GM23338 (cell line): ENCODE results near the gene NFAT5. TPM values are rescaled to one million over a fixed set of nuclear protein-coding genes. Genes with fewer than 3 reads are reported as not detected.
A peak's percentile ranks its signal among the peaks of the same experiment; 100 is the strongest.
"Not testable (repeated sequence)": the region's sequence is repeated elsewhere in the genome, so short reads cannot be mapped to it uniquely, and the experiment has no call there.

Source experiments
- ATAC-seq: fragments of 200-7000 bp; cut with Tn5 transposase; 3 replicates; pipeline ENCODE4 v1.9.1; 2020
- DNase-seq: peaks from one replicate; pipeline ENCODE4 v3.0.0-alpha.2; 2015; ENCODE audit warnings: low spot score
- H2AFZ ChIP-seq: fragments of 200-600 bp; sonication (generic); 2 replicates; pipeline ENCODE4 v1.8.0; 2016; ENCODE audit warnings: antibody characterized with exemption, mild to moderate bottlenecking, moderate library complexity
- H3F3A ChIP-seq: fragments of 200-600 bp; sonication (generic); replicated peaks from 2 replicates; pipeline ENCODE4 v1.8.0; 2017; ENCODE audit warnings: antibody characterized with exemption, mixed run types, low read depth
- H3K27ac ChIP-seq: fragments of 200-600 bp; sonication (generic); 2 replicates; pipeline ENCODE4 v1.6.1; 2016; ENCODE audit warnings: low read depth
- H3K27me3 ChIP-seq: fragments of 200-600 bp; sonication (generic); 2 replicates; pipeline ENCODE4 v1.8.0; 2016; ENCODE audit warnings: mild to moderate bottlenecking, mixed run types, moderate library complexity; ENCODE audit not compliant: insufficient read depth
- H3K36me3 ChIP-seq: fragments of 200-600 bp; sonication (generic); 2 replicates; pipeline ENCODE4 v1.8.0; 2016; ENCODE audit warnings: mild to moderate bottlenecking; ENCODE audit not compliant: insufficient read depth
- H3K4me1 ChIP-seq: fragments of 200-600 bp; sonication (generic); 2 replicates; pipeline ENCODE4 v1.8.0; 2016; ENCODE audit warnings: mild to moderate bottlenecking, moderate library complexity; ENCODE audit not compliant: insufficient read depth
- H3K4me2 ChIP-seq: fragments of 200-600 bp; sonication (generic); 2 replicates; pipeline ENCODE4 v1.7.1; 2017; ENCODE audit warnings: mixed run types
- H3K4me3 ChIP-seq: fragments of 200-600 bp; sonication (generic); 2 replicates; pipeline ENCODE4 v1.6.1; 2016; ENCODE audit warnings: mixed run types
- H3K79me2 ChIP-seq: fragments of 200-600 bp; sonication (generic); replicated peaks from 2 replicates; pipeline ENCODE4 v1.8.0; 2017; ENCODE audit warnings: mild to moderate bottlenecking; ENCODE audit not compliant: insufficient read depth
- H3K9me2 ChIP-seq: fragments of 200-600 bp; sonication (generic); 2 replicates; pipeline ENCODE4 v1.8.0; 2017; ENCODE audit not compliant: insufficient read depth
- H4K20me1 ChIP-seq: fragments of 200-600 bp; sonication (generic); replicated peaks from 2 replicates; pipeline ENCODE4 v1.8.0; 2017; ENCODE audit warnings: mild to moderate bottlenecking; ENCODE audit not compliant: insufficient read depth
- H3K27ac Mint-ChIP-seq: 2 replicates; pipeline ENCODE4 v1.8.0; 2020; ENCODE audit warnings: inconsistent platforms, mild to moderate bottlenecking, moderate library complexity, mixed read lengths
- H3K27me3 Mint-ChIP-seq: 3 replicates; pipeline ENCODE4 v1.8.0; 2022; ENCODE audit warnings: low read depth, mild to moderate bottlenecking, moderate library complexity, mixed read lengths, inconsistent platforms; ENCODE audit not compliant: insufficient read depth, poor library complexity
- H3K36me3 Mint-ChIP-seq: 3 replicates; pipeline ENCODE4 v1.8.0; 2021; ENCODE audit warnings: low read depth, mild to moderate bottlenecking, inconsistent platforms, moderate library complexity, mixed read lengths
- H3K4me1 Mint-ChIP-seq: 3 replicates; pipeline ENCODE4 v1.8.0; 2020; ENCODE audit warnings: mild to moderate bottlenecking, inconsistent platforms, mixed read lengths
- H3K4me3 Mint-ChIP-seq: 3 replicates; pipeline ENCODE4 v1.8.0; 2021; ENCODE audit warnings: moderate library complexity, mild to moderate bottlenecking, inconsistent platforms, mixed read lengths
- H3K9me3 Mint-ChIP-seq: 3 replicates; pipeline ENCODE4 v1.8.0; 2020; ENCODE audit warnings: moderate library complexity, mild to moderate bottlenecking, inconsistent platforms, mixed read lengths
- CREB1 ChIP-seq: fragments of 250-450 bp; sonication (Bioruptor Pico); IDR thresholded peaks from 2 replicates; pipeline ENCODE4 v1.5.0; 2020; ENCODE audit warnings: low read depth, mild to moderate bottlenecking, moderate library complexity
- EZH2 ChIP-seq: fragments of 200-600 bp; sonication (generic); IDR thresholded peaks from one replicate; pipeline ENCODE4 v1.8.0; 2017; ENCODE audit warnings: antibody characterized with exemption, mild to moderate bottlenecking, low read depth; ENCODE audit not compliant: unreplicated experiment
- EZH2phosphoT487 ChIP-seq: fragments of 200-600 bp; sonication (generic); IDR thresholded peaks from one replicate; pipeline ENCODE4 v1.8.1; 2018; ENCODE audit warnings: antibody characterized with exemption; ENCODE audit not compliant: unreplicated experiment
- JUNB ChIP-seq: IDR thresholded peaks from one replicate; pipeline ENCODE4 v1.6.1; 2016; ENCODE audit warnings: antibody characterized with exemption; ENCODE audit not compliant: unreplicated experiment
- NANOG ChIP-seq: IDR thresholded peaks from 2 replicates; pipeline ENCODE4 v1.6.1; 2016; ENCODE audit warnings: antibody characterized with exemption, borderline replicate concordance
- POLR2AphosphoS5 ChIP-seq: IDR thresholded peaks from 2 replicates; pipeline ENCODE4 v1.6.1; 2016; ENCODE audit warnings: antibody characterized with exemption, low read depth
- ZNF114 ChIP-seq: fragments of 250-450 bp; sonication (Bioruptor Pico); IDR thresholded peaks from 2 replicates; pipeline ENCODE4 v1.5.0; 2020; ENCODE audit warnings: mild to moderate bottlenecking, moderate library complexity
- ZNF331 ChIP-seq: fragments of 250-450 bp; sonication (Bioruptor Pico); IDR thresholded peaks from 2 replicates; pipeline ENCODE4 v1.5.0; 2020; ENCODE audit warnings: low read depth, mild to moderate bottlenecking, moderate library complexity
- polyA plus RNA-seq: library from polyadenylated mRNA; unstranded; fragments of >200 nt; fragmentation: Nextera tagmentation; extraction: Ambion mirVana; gene quantifications from 2 replicates; pipeline ENCODE4 v1.2.1, GENCODE V29; 2016
- total RNA-seq: library from RNA; depleted of rRNA; stranded (reverse); fragments of >200 nt; shearing (Covaris generic); gene quantifications from 2 replicates; pipeline ENCODE4 v1.2.3, GENCODE V29; 2014
- TF ChIP-seq, protein P1 (sequence below): IDR thresholded peaks from one replicate; pipeline ENCODE4 v1.6.1; 2018; ENCODE audit warnings: antibody characterized with exemption; ENCODE audit not compliant: unreplicated experiment
- TF ChIP-seq, protein P2 (sequence below): fragments of 250-450 bp; sonication (Bioruptor Pico); IDR thresholded peaks from 2 replicates; pipeline ENCODE4 v1.5.0; 2020; ENCODE audit warnings: mild to moderate bottlenecking, moderate library complexity
- TF ChIP-seq, protein P3 (sequence below), 2 experiments: fragments of 200-600 bp in 1 of 2; sonication (generic) in 1 of 2; conservative IDR thresholded peaks; 2 replicates each; pipeline versions ENCODE4 v1.5.1 to v1.6.1; 2016 to 2017; ENCODE audit warnings: antibody characterized with exemption in 2 of 2, low read depth in 2 of 2, mild to moderate bottlenecking in 2 of 2, moderate library complexity in 1 of 2

NFAT5 gene
- total and polyA plus RNA-seq, 2 experiments from 2014 or later, result 10.6 to 27.0 TPM

DNA sequence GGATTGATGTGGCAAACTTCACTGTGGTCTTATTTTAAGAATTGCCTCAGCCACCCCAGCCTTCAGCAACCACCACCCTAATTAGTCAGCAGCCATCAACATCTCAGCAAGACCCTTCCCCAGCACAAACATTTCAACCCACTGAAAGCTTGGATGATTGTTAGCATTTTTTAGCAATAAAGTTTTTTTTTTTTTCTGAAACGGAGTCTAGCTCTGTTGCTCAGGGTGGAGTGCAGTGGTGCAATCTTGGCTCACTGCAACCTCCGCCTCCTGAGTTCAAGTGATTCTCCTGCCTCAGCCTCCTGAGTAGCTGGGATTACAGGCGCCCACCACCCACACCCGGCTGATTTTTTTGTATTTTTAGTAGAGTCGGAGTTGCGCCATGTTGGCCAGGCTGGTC is 19.1 kb upstream of the NFAT5 start:
- H3K27me3 Mint-ChIP-seq, ATAC-seq, H4K20me1 ChIP-seq, H3K27me3 ChIP-seq, H3K36me3 Mint-ChIP-seq, H3F3A ChIP-seq, H3K4me3 Mint-ChIP-seq, DNase-seq, H3K27ac ChIP-seq, H3K4me2 ChIP-seq, H3K4me1 ChIP-seq, H3K36me3 ChIP-seq, H3K9me3 Mint-ChIP-seq, H3K4me1 Mint-ChIP-seq, H3K4me3 ChIP-seq, H3K27ac Mint-ChIP-seq, H3K79me2 ChIP-seq, H3K9me2 ChIP-seq: not testable (repeated sequence)
- H2AFZ ChIP-seq, result peak overlapping the region; percentile 84

DNA sequence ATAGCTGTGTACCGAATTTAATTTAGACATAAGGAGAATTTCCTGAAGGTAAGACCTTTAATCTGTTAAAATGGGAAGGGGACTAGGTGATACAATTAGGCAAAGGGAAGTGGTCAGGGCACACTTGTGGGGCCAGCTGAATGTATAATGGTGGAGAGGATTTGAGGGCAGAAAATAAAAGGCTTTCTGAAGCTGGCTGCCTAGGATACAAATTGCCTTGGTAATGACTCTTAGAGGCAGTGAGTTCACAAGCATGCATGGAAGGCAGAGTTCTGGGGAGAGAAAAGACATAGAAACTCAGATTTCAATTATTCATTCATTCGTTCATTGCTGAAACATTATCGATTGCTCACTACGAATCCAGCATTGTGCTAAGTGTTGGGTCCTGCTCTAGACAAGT is 12.4 kb upstream of the NFAT5 start:
- no peak overlapping the region for H2AFZ ChIP-seq
- Mint-ChIP-seq H3K4me3 (no peak overlapping the region), H3K9me3 (peaks cover 3% of the 10 kb centered on the region; the same call in 1 of the 3 replicates), H3K27me3 (peaks cover 3% of the 10 kb centered on the region), H3K27ac (no peak overlapping the region), H3K4me1 (peaks cover 6% of the 10 kb centered on the region; the same call in 2 of the 3 replicates), H3K36me3 (no peaks in the 10 kb centered on the region)
- TF ChIP-seq CREB1 (no peak), ZNF331 (CRISPR knock-in tag) (no peak), EZH2phosphoT487 (no peak), POLR2AphosphoS5 (no peak), NANOG (no peak), ZNF114 (CRISPR knock-in tag) (no peak), EZH2 (no peak), JUNB (no peak)
- TF ChIP-seq, protein P1, sequence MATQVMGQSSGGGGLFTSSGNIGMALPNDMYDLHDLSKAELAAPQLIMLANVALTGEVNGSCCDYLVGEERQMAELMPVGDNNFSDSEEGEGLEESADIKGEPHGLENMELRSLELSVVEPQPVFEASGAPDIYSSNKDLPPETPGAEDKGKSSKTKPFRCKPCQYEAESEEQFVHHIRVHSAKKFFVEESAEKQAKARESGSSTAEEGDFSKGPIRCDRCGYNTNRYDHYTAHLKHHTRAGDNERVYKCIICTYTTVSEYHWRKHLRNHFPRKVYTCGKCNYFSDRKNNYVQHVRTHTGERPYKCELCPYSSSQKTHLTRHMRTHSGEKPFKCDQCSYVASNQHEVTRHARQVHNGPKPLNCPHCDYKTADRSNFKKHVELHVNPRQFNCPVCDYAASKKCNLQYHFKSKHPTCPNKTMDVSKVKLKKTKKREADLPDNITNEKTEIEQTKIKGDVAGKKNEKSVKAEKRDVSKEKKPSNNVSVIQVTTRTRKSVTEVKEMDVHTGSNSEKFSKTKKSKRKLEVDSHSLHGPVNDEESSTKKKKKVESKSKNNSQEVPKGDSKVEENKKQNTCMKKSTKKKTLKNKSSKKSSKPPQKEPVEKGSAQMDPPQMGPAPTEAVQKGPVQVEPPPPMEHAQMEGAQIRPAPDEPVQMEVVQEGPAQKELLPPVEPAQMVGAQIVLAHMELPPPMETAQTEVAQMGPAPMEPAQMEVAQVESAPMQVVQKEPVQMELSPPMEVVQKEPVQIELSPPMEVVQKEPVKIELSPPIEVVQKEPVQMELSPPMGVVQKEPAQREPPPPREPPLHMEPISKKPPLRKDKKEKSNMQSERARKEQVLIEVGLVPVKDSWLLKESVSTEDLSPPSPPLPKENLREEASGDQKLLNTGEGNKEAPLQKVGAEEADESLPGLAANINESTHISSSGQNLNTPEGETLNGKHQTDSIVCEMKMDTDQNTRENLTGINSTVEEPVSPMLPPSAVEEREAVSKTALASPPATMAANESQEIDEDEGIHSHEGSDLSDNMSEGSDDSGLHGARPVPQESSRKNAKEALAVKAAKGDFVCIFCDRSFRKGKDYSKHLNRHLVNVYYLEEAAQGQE, result no peak
- TF ChIP-seq, protein P2, sequence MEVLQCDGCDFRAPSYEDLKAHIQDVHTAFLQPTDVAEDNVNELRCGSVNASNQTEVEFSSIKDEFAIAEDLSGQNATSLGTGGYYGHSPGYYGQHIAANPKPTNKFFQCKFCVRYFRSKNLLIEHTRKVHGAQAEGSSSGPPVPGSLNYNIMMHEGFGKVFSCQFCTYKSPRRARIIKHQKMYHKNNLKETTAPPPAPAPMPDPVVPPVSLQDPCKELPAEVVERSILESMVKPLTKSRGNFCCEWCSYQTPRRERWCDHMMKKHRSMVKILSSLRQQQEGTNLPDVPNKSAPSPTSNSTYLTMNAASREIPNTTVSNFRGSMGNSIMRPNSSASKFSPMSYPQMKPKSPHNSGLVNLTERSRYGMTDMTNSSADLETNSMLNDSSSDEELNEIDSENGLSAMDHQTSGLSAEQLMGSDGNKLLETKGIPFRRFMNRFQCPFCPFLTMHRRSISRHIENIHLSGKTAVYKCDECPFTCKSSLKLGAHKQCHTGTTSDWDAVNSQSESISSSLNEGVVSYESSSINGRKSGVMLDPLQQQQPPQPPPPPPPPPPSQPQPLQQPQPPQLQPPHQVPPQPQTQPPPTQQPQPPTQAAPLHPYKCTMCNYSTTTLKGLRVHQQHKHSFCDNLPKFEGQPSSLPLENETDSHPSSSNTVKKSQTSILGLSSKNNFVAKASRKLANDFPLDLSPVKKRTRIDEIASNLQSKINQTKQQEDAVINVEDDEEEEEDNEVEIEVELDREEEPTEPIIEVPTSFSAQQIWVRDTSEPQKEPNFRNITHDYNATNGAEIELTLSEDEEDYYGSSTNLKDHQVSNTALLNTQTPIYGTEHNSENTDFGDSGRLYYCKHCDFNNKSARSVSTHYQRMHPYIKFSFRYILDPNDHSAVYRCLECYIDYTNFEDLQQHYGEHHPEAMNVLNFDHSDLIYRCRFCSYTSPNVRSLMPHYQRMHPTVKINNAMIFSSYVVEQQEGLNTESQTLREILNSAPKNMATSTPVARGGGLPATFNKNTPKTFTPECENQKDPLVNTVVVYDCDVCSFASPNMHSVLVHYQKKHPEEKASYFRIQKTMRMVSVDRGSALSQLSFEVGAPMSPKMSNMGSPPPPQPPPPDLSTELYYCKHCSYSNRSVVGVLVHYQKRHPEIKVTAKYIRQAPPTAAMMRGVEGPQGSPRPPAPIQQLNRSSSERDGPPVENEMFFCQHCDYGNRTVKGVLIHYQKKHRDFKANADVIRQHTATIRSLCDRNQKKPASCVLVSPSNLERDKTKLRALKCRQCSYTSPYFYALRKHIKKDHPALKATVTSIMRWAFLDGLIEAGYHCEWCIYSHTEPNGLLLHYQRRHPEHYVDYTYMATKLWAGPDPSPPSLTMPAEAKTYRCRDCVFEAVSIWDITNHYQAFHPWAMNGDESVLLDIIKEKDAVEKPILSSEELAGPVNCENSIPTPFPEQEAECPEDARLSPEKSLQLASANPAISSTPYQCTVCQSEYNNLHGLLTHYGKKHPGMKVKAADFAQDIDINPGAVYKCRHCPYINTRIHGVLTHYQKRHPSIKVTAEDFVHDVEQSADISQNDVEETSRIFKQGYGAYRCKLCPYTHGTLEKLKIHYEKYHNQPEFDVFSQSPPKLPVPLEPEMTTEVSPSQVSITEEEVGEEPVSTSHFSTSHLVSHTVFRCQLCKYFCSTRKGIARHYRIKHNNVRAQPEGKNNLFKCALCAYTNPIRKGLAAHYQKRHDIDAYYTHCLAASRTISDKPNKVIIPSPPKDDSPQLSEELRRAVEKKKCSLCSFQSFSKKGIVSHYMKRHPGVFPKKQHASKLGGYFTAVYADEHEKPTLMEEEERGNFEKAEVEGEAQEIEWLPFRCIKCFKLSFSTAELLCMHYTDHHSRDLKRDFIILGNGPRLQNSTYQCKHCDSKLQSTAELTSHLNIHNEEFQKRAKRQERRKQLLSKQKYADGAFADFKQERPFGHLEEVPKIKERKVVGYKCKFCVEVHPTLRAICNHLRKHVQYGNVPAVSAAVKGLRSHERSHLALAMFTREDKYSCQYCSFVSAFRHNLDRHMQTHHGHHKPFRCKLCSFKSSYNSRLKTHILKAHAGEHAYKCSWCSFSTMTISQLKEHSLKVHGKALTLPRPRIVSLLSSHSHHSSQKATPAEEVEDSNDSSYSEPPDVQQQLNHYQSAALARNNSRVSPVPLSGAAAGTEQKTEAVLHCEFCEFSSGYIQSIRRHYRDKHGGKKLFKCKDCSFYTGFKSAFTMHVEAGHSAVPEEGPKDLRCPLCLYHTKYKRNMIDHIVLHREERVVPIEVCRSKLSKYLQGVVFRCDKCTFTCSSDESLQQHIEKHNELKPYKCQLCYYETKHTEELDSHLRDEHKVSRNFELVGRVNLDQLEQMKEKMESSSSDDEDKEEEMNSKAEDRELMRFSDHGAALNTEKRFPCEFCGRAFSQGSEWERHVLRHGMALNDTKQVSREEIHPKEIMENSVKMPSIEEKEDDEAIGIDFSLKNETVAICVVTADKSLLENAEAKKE (CRISPR knock-in tag), result no peak
- TF ChIP-seq, protein P3, sequence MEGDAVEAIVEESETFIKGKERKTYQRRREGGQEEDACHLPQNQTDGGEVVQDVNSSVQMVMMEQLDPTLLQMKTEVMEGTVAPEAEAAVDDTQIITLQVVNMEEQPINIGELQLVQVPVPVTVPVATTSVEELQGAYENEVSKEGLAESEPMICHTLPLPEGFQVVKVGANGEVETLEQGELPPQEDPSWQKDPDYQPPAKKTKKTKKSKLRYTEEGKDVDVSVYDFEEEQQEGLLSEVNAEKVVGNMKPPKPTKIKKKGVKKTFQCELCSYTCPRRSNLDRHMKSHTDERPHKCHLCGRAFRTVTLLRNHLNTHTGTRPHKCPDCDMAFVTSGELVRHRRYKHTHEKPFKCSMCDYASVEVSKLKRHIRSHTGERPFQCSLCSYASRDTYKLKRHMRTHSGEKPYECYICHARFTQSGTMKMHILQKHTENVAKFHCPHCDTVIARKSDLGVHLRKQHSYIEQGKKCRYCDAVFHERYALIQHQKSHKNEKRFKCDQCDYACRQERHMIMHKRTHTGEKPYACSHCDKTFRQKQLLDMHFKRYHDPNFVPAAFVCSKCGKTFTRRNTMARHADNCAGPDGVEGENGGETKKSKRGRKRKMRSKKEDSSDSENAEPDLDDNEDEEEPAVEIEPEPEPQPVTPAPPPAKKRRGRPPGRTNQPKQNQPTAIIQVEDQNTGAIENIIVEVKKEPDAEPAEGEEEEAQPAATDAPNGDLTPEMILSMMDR (conservative IDR thresholded peaks at IDR 0.05; ENCODE audit: low read depth in 2 of 2), result no peak
- H3K9me2 ChIP-seq, result no peaks in the 10 kb centered on the region
- H3F3A ChIP-seq, result no peaks in the 10 kb centered on the region
- H3K27me3 ChIP-seq, result no peaks in the 10 kb centered on the region
- H3K4me1 ChIP-seq, result no peaks in the 10 kb centered on the region; the same call in 1 of the 2 replicates
- no peak overlapping the region for H3K27ac ChIP-seq
- no peak overlapping the region for H3K4me3 ChIP-seq
- H3K4me2 ChIP-seq, result no peak overlapping the region
- no peak for DNase-seq
- H3K79me2 ChIP-seq, result no peaks in the 10 kb centered on the region
- no peaks in the 10 kb centered on the region for H3K36me3 ChIP-seq
- ATAC-seq, result no peak
- no peaks in the 10 kb centered on the region for H4K20me1 ChIP-seq
